ENCODE measurements around the gene RNF187. TPM values are rescaled to one million over a fixed set of nuclear protein-coding genes. Genes with fewer than 3 reads are reported as not detected.

The RNF187 gene
- total and polyA plus RNA-seq, 10 of the 15 experiments (the other 5 are each of a cell fraction or from before 2014, with no cell fraction given) = 2.6 to 116 (median 29.5) TPM

DNA sequence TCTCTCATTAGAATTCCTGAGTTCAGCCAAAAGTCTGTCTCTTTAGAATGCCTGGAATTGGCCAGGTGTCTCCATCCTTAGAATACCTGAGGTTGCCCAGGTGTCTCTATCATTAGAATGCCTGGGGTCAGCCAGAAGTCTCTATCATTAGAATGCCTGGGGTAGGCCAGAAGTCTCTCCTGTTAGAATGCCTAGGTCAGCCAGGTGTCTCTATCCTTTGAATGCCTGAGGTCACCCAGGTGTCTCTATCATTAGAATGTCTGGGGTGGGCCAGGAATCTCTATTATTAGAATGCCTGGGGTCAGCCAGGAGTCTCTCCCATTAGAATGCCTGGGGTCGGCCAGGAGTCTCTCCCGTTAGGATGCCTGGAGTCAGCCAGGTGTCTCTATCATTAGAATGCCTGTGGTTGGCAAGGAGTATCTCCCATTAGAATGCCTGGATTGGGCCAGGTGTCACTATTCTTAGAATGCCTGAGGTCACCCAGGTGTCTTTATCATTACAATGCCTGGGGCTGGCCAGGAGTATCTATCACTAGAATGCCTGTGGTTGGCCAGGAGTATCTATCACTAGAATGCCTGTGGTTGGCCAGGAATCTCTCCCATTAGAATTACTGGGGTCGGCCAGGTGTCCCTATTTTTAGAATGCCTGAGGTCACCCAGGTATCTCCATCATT is 43.0 kb downstream of the RNF187 start (continued):
- TF ChIP-seq MYC (IDR thresholded peaks at IDR 0.05; ENCODE audit: insufficient read depth, insufficient read length, insufficient replicate concordance, low read length, severe bottlenecking) (no peak), KAT2A (conservative IDR thresholded peaks at IDR 0.05; ENCODE audit: control insufficient read depth, low read depth, low read length) (no peak), TCF7 (IDR thresholded peaks at IDR 0.05; ENCODE audit: borderline replicate concordance) (no peak), ZNF384 (IDR thresholded peaks at IDR 0.05; ENCODE audit: borderline replicate concordance, low read depth, low read length) (no peak), HDGF (IDR thresholded peaks at IDR 0.05) (no peak), STAT3 (IDR thresholded peaks at IDR 0.05; ENCODE audit: low read depth, low read length) (no peak)
- TF ChIP-seq, protein P1, sequence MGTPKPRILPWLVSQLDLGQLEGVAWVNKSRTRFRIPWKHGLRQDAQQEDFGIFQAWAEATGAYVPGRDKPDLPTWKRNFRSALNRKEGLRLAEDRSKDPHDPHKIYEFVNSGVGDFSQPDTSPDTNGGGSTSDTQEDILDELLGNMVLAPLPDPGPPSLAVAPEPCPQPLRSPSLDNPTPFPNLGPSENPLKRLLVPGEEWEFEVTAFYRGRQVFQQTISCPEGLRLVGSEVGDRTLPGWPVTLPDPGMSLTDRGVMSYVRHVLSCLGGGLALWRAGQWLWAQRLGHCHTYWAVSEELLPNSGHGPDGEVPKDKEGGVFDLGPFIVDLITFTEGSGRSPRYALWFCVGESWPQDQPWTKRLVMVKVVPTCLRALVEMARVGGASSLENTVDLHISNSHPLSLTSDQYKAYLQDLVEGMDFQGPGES (IDR thresholded peaks at IDR 0.05) = no peak
- TF ChIP-seq, protein P2, sequence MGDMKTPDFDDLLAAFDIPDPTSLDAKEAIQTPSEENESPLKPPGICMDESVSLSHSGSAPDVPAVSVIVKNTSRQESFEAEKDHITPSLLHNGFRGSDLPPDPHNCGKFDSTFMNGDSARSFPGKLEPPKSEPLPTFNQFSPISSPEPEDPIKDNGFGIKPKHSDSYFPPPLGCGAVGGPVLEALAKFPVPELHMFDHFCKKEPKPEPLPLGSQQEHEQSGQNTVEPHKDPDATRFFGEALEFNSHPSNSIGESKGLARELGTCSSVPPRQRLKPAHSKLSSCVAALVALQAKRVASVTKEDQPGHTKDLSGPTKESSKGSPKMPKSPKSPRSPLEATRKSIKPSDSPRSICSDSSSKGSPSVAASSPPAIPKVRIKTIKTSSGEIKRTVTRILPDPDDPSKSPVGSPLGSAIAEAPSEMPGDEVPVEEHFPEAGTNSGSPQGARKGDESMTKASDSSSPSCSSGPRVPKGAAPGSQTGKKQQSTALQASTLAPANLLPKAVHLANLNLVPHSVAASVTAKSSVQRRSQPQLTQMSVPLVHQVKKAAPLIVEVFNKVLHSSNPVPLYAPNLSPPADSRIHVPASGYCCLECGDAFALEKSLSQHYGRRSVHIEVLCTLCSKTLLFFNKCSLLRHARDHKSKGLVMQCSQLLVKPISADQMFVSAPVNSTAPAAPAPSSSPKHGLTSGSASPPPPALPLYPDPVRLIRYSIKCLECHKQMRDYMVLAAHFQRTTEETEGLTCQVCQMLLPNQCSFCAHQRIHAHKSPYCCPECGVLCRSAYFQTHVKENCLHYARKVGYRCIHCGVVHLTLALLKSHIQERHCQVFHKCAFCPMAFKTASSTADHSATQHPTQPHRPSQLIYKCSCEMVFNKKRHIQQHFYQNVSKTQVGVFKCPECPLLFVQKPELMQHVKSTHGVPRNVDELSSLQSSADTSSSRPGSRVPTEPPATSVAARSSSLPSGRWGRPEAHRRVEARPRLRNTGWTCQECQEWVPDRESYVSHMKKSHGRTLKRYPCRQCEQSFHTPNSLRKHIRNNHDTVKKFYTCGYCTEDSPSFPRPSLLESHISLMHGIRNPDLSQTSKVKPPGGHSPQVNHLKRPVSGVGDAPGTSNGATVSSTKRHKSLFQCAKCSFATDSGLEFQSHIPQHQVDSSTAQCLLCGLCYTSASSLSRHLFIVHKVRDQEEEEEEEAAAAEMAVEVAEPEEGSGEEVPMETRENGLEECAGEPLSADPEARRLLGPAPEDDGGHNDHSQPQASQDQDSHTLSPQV (IDR thresholded peaks at IDR 0.05) = no peak
- TF ChIP-seq, protein P3, sequence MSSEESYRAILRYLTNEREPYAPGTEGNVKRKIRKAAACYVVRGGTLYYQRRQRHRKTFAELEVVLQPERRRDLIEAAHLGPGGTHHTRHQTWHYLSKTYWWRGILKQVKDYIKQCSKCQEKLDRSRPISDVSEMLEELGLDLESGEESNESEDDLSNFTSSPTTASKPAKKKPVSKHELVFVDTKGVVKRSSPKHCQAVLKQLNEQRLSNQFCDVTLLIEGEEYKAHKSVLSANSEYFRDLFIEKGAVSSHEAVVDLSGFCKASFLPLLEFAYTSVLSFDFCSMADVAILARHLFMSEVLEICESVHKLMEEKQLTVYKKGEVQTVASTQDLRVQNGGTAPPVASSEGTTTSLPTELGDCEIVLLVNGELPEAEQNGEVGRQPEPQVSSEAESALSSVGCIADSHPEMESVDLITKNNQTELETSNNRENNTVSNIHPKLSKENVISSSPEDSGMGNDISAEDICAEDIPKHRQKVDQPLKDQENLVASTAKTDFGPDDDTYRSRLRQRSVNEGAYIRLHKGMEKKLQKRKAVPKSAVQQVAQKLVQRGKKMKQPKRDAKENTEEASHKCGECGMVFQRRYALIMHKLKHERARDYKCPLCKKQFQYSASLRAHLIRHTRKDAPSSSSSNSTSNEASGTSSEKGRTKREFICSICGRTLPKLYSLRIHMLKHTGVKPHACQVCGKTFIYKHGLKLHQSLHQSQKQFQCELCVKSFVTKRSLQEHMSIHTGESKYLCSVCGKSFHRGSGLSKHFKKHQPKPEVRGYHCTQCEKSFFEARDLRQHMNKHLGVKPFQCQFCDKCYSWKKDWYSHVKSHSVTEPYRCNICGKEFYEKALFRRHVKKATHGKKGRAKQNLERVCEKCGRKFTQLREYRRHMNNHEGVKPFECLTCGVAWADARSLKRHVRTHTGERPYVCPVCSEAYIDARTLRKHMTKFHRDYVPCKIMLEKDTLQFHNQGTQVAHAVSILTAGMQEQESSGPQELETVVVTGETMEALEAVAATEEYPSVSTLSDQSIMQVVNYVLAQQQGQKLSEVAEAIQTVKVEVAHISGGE (CRISPR knock-in tag; IDR thresholded peaks at IDR 0.05) = no peak
- TF ChIP-seq, protein P4, sequence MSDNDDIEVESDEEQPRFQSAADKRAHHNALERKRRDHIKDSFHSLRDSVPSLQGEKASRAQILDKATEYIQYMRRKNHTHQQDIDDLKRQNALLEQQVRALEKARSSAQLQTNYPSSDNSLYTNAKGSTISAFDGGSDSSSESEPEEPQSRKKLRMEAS (IDR thresholded peaks at IDR 0.05; ENCODE audit: low read depth, low read length) = no peak
- TF ChIP-seq, protein P5, sequence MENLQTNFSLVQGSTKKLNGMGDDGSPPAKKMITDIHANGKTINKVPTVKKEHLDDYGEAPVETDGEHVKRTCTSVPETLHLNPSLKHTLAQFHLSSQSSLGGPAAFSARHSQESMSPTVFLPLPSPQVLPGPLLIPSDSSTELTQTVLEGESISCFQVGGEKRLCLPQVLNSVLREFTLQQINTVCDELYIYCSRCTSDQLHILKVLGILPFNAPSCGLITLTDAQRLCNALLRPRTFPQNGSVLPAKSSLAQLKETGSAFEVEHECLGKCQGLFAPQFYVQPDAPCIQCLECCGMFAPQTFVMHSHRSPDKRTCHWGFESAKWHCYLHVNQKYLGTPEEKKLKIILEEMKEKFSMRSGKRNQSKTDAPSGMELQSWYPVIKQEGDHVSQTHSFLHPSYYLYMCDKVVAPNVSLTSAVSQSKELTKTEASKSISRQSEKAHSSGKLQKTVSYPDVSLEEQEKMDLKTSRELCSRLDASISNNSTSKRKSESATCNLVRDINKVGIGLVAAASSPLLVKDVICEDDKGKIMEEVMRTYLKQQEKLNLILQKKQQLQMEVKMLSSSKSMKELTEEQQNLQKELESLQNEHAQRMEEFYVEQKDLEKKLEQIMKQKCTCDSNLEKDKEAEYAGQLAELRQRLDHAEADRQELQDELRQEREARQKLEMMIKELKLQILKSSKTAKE (IDR thresholded peaks at IDR 0.05; ENCODE audit: low read depth, poor library complexity, severe bottlenecking) = no peak
